Measurements from ENCODE around the gene PTH2.

DNA sequence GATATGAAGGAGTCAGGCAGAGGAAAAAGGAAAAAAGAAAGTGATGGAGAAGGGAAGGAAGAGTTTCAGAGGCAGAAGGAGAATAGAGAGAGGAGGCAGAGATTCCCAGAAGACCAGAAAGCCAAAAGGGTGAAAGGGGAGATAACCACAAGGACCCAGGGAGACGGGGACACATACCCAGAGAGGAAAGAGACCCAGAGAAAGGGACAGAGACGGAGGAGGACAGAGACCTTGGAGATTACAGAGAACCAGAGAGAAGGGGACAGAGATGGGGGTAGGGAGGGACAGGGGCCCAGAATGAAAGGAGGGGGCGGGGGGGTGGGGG lies 1.4 kb downstream of the PTH2 start:
- TF ChIP-seq, protein P1, sequence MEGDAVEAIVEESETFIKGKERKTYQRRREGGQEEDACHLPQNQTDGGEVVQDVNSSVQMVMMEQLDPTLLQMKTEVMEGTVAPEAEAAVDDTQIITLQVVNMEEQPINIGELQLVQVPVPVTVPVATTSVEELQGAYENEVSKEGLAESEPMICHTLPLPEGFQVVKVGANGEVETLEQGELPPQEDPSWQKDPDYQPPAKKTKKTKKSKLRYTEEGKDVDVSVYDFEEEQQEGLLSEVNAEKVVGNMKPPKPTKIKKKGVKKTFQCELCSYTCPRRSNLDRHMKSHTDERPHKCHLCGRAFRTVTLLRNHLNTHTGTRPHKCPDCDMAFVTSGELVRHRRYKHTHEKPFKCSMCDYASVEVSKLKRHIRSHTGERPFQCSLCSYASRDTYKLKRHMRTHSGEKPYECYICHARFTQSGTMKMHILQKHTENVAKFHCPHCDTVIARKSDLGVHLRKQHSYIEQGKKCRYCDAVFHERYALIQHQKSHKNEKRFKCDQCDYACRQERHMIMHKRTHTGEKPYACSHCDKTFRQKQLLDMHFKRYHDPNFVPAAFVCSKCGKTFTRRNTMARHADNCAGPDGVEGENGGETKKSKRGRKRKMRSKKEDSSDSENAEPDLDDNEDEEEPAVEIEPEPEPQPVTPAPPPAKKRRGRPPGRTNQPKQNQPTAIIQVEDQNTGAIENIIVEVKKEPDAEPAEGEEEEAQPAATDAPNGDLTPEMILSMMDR (IDR thresholded peaks at IDR 0.05), result no peak
- TF ChIP-seq POLR2A (IDR thresholded peaks at IDR 0.05; ENCODE audit: low read depth) (no peak), POLR2AphosphoS5 (IDR thresholded peaks at IDR 0.05) (no peak)

All from esophagus muscularis mucosa (tissue), 3 donors.